K562 (cell line): Measurements from ENCODE around the gene DNAH8. TPM values are rescaled to one million over a fixed set of nuclear protein-coding genes. Genes with fewer than 3 reads are reported as not detected.

ENCODE experiments used
- ATAC-seq: fragments of 200-7000 bp; cut with Tn5 transposase; 3 replicates; pipeline ENCODE4 v1.9.1; 2020; ENCODE audit warnings: moderate library complexity
- BruUV-seq: library from RNA; stranded (reverse); fragments of 400-500 nt; replicated peaks from 2 replicates; lab custom pipeline; 2021; lab: Mats Ljungman, UMichigan
- CTCF ChIA-PET: fragments of 300-600 bp; formaldehyde crosslinking; extraction: SDS; loops from one replicate; lab custom pipeline; 2021; ENCODE audit warnings: low intra/inter-chr PET ratio; lab: Yijun Ruan, JAX
- POLR2A ChIA-PET: fragments of 300-600, 350-650 bp; sonication (Branson Sonifier 250); formaldehyde crosslinking; extraction: SDS; loops from one replicate; lab custom pipeline; 2021; ENCODE audit warnings: antibody characterized with exemption, inconsistent platforms; lab: Yijun Ruan, JAX
- DNase-seq, 4 experiments: peaks; one replicate each; pipeline versions ENCODE4 v3.0.0 to v3.0.0-alpha.2; 2011 to 2018; ENCODE audit warnings: low spot score in 3 of 4, mixed read lengths in 3 of 4; ENCODE audit errors: extremely low read depth in 1 of 4
- FAIRE-seq: peaks from 2 replicates; lab custom pipeline; 2011; peaks lifted over from hg19 to GRCh38; lab: Jason Lieb, UNC
- H2AFZ ChIP-seq: 2 replicates; pipeline ENCODE4 v1.6.0; 2011; ENCODE audit warnings: low read depth, low read length, control low read depth, inconsistent platforms
- H3K27ac ChIP-seq: fragments of 200-600 bp; 3 replicates; pipeline ENCODE4 v1.8.0; 2011; ENCODE audit warnings: low read depth, mild to moderate bottlenecking, control low read depth, inconsistent platforms, low read length, moderate library complexity, mixed read lengths; ENCODE audit errors: extremely low read depth
- H3K27me3 ChIP-seq, 2 experiments: fragments of 300-600 bp in 1 of 2; 2 replicates in 1 of 2; 3 replicates in 1 of 2; pipeline versions ENCODE4 v1.6.0 to v1.8.0; 2011; ENCODE audit warnings: inconsistent platforms in 2 of 2, low read length in 2 of 2, mild to moderate bottlenecking in 1 of 2, mixed read lengths in 1 of 2, moderate library complexity in 1 of 2; ENCODE audit not compliant: control insufficient read depth in 2 of 2, insufficient read depth in 2 of 2
- H3K36me3 ChIP-seq: fragments of 300-600 bp; 3 replicates; pipeline ENCODE4 v1.8.0; 2011; ENCODE audit warnings: mild to moderate bottlenecking, low read length, inconsistent platforms; ENCODE audit not compliant: control insufficient read depth, insufficient read depth
- H3K4me1 ChIP-seq, 2 experiments: fragments of 200-600 bp in 1 of 2; replicated peaks in 1 of 2; 2 replicates in 1 of 2; 3 replicates in 1 of 2; pipeline versions ENCODE4 v1.5.1 to v1.8.0; 2011; ENCODE audit warnings: inconsistent platforms in 2 of 2, low read length in 2 of 2, mild to moderate bottlenecking in 1 of 2, mixed read lengths in 1 of 2, moderate library complexity in 1 of 2; ENCODE audit not compliant: control insufficient read depth in 2 of 2, insufficient read depth in 2 of 2
- H3K4me2 ChIP-seq: 2 replicates; pipeline ENCODE4 v1.6.1; 2011; ENCODE audit warnings: low read length, control low read depth, inconsistent platforms, mixed read lengths; ENCODE audit not compliant: insufficient read depth
- H3K4me3 ChIP-seq: fragments of 200-600 bp; sonication (generic), shearing (Covaris generic); 2 replicates; pipeline ENCODE4 v1.5.1; 2016; ENCODE audit warnings: control low read depth, inconsistent platforms
- H3K79me2 ChIP-seq: fragments of 200-600 bp; 3 replicates; pipeline ENCODE4 v1.8.0; 2011; ENCODE audit warnings: low read length, inconsistent platforms; ENCODE audit not compliant: control insufficient read depth, insufficient read depth
- H3K9ac ChIP-seq, 2 experiments: 2 replicates each; pipeline versions ENCODE4 v1.6.0 to v1.6.1; 2011; ENCODE audit warnings: low read depth in 2 of 2, low read length in 2 of 2, control low read depth in 1 of 2, inconsistent platforms in 1 of 2, mild to moderate bottlenecking in 1 of 2, mixed read lengths in 1 of 2; ENCODE audit not compliant: insufficient read depth in 1 of 2
- H3K9me1 ChIP-seq: one replicate; pipeline ENCODE4 v1.6.0; 2011; ENCODE audit warnings: inconsistent platforms, mild to moderate bottlenecking, low read length, moderate library complexity; ENCODE audit not compliant: control insufficient read depth, insufficient read depth
- H3K9me3 ChIP-seq: replicated peaks from 2 replicates; pipeline ENCODE4 v1.5.1; 2011; ENCODE audit warnings: low read depth, low read length, inconsistent platforms; ENCODE audit not compliant: control insufficient read depth, insufficient read depth
- H4K20me1 ChIP-seq: replicated peaks from 2 replicates; pipeline ENCODE4 v1.6.1; 2011; ENCODE audit warnings: low read length, inconsistent platforms, mixed read lengths; ENCODE audit not compliant: control insufficient read depth, insufficient read depth
- BRD9 ChIP-seq: fragments of 450-650 bp; IDR thresholded peaks from 2 replicates; pipeline ENCODE4 v1.6.1; 2018; ENCODE audit warnings: low read depth; ENCODE audit not compliant: partially characterized antibody
- CAMTA2 ChIP-seq: fragments of 250-450 bp; sonication (Bioruptor Pico); conservative IDR thresholded peaks from 2 replicates; pipeline ENCODE4 v1.5.1; 2022
- CREBBP ChIP-seq: IDR thresholded peaks from one replicate; pipeline ENCODE4 v1.6.1; 2012; ENCODE audit warnings: low read depth, mild to moderate bottlenecking, control low read depth, inconsistent platforms, low read length
- EGR1 ChIP-seq: fragments of 450-650 bp; conservative IDR thresholded peaks from 2 replicates; pipeline ENCODE4 v1.6.1; 2017; ENCODE audit warnings: mild to moderate bottlenecking
- HDAC2 ChIP-seq: fragments of 450-650 bp; IDR thresholded peaks from 2 replicates; pipeline ENCODE4 v1.6.1; 2016; ENCODE audit warnings: mild to moderate bottlenecking
- HDAC3 ChIP-seq: fragments of 450-650 bp; IDR thresholded peaks from 2 replicates; pipeline ENCODE4 v1.6.1; 2018; ENCODE audit warnings: borderline replicate concordance, mild to moderate bottlenecking, moderate library complexity; ENCODE audit not compliant: partially characterized antibody
- PATZ1 ChIP-seq: fragments of 250-450 bp; sonication (Bioruptor Pico); IDR thresholded peaks from 2 replicates; pipeline ENCODE4 v1.5.0; 2020; ENCODE audit warnings: mild to moderate bottlenecking, borderline replicate concordance
- SMAD1 ChIP-seq: fragments of 150-350 bp; IDR thresholded peaks from 2 replicates; pipeline ENCODE4 v1.6.1; 2014; ENCODE audit warnings: low read length, low read depth; ENCODE audit not compliant: partially characterized antibody
- TFE3 ChIP-seq: fragments of 450-650 bp; formaldehyde crosslinking; IDR thresholded peaks from 2 replicates; pipeline ENCODE4 v1.4.0; 2020; ENCODE audit warnings: mild to moderate bottlenecking, mixed read lengths
- UBTF ChIP-seq, 2 experiments: IDR thresholded peaks; 2 replicates each; pipeline ENCODE4 v1.6.1; 2012; ENCODE audit warnings: improper control_type of control experiment in 2 of 2, low read depth in 2 of 2, low read length in 2 of 2, borderline replicate concordance in 1 of 2
- USF1 ChIP-seq: sonication (generic); formaldehyde crosslinking; IDR thresholded peaks from 2 replicates; pipeline ENCODE4 v1.9.0; 2022; ENCODE audit warnings: mild to moderate bottlenecking, missing genetic modification reagents
- ZBED1 ChIP-seq: IDR thresholded peaks from 2 replicates; pipeline ENCODE4 v1.6.1; 2014
- ZFP30 ChIP-seq: fragments of 250-450 bp; sonication (Bioruptor Pico); IDR thresholded peaks from 2 replicates; pipeline ENCODE4 v1.8.0; 2022; ENCODE audit warnings: moderate library complexity, mild to moderate bottlenecking, inconsistent platforms, borderline replicate concordance
- ZNF134 ChIP-seq: fragments of 250-450 bp; sonication (Bioruptor Pico); conservative IDR thresholded peaks from 2 replicates; pipeline ENCODE4 v1.4.0; 2020
- ZNF217 ChIP-seq: sonication (generic); formaldehyde crosslinking; IDR thresholded peaks from 2 replicates; pipeline ENCODE4 v1.8.0; 2022; ENCODE audit warnings: mild to moderate bottlenecking, missing genetic modification reagents
- WGBS: fragments of 100-300 bp; shearing (Covaris generic); methylation state at CpG from one replicate; pipeline ENCODE4 v1.1.6; 2016; ENCODE audit warnings: low coverage, mixed read lengths; ENCODE audit not compliant: insufficient coverage; ENCODE audit errors: missing lambda C conversion rate; 5-methylcytosine and 5-hydroxymethylcytosine counted together
- in situ Hi-C: fragments of 300-500 bp; cut with MboI; formaldehyde crosslinking; loops from 4 replicates; pipeline ENCODE4 v1.15.0; 2018; ENCODE audit warnings: inconsistent platforms, mixed read lengths
- intact Hi-C: fragments of 100-400 bp; cut with micrococcal nuclease; formaldehyde crosslinking; loops from 2 replicates; pipeline ENCODE4 v1.14.2; 2022
- polyA plus RNA-seq, 8 experiments: library from polyadenylated mRNA; depleted of rRNA in 4 of 8; stranded (reverse) in 5 of 8; unstranded in 3 of 8; fragments of >200 nt; fragmentation: Nextera tagmentation in 2 of 8; fragmentation: Illumina TruSeq in 1 of 8; extraction: Ambion mirVana in 2 of 8; extraction: Trizol in 1 of 8; gene quantifications; 2 replicates each; pipeline versions ENCODE4 v1.2.1 to v1.2.3, GENCODE V29; 2011 to 2014; ENCODE audit warnings: inconsistent platforms in 1 of 8, missing spikeins in 1 of 8
- total RNA-seq, 7 experiments: library from RNA; depleted of rRNA in 6 of 7; stranded (reverse); fragments of >200 nt in 6 of 7; fragmentation: Illumina TruSeq in 2 of 7; extraction: Trizol in 2 of 7; gene quantifications; 2 replicates each; pipeline versions ENCODE4 v1.2.1 to v1.2.3, GENCODE V29; 2011 to 2021; ENCODE audit warnings: low replicate concordance in 1 of 7
- TF ChIP-seq, protein P1 (sequence below): fragments of 450-650 bp; IDR thresholded peaks from one replicate; pipeline ENCODE4 v1.6.1; 2018; ENCODE audit warnings: mild to moderate bottlenecking, moderate library complexity; ENCODE audit not compliant: partially characterized antibody

Gene DNAH8
- total and polyA plus RNA-seq, 9 of the 15 experiments (the other 6 are each of a cell fraction or from before 2014, with no cell fraction given) = 1.2 to 4.2 (median 2.9) TPM

DNA sequence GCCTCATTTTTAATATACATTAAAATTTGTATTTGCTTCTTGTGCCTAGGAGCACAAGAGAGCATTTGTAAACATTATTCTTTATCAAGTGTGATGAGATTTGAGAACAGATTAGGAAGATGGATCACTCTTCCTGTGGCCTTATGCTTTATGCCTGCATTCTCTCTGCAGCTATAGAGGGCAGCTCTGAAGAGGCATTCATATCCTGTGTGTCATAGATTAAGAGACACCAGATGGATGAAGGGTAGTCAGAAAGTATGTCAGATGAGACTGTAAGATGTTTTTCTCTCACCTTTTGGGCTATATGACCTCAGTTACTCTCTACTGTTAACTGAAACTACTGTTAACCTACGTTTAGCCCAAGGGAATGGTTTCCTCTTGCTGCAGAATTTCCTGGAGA, 61.4 kb downstream of the DNAH8 start:
- DNase-seq (no peak), FAIRE-seq (no peak), ATAC-seq (no peak)
- no peak overlapping the region for H2AFZ ChIP-seq
- no peak overlapping the region for H3K9ac ChIP-seq
- in situ Hi-C loops = no loop called here
- POLR2A ChIA-PET = interaction anchor here (0.6 kb wide), 1 partner anchor 1158 kb away, joined by 3 read pairs; the partner anchor contains the start of gene MOCS1
- no peak overlapping the region for H3K4me2 ChIP-seq
- no peaks in the 10 kb centered on the region for H4K20me1 ChIP-seq
- BruUV-seq = no TSS peak
- H3K27me3 ChIP-seq = no peaks in the 10 kb centered on the region
- H3K4me3 ChIP-seq = no peak overlapping the region
- H3K9me3 ChIP-seq = no peaks in the 10 kb centered on the region
- H3K27ac ChIP-seq = no peak overlapping the region
- peaks cover 0 to 5% of the 10 kb centered on the region in 2 experiments; a peak in 2 of 5 replicates for H3K4me1 ChIP-seq
- CTCF ChIA-PET = no interaction called here
- intact Hi-C loops = no loop called here
- no peaks in the 10 kb centered on the region for H3K36me3 ChIP-seq
- no peaks in the 10 kb centered on the region for H3K9me1 ChIP-seq
- WGBS = 35% methylated on average over 1 of the region's 1 CpG
- H3K79me2 ChIP-seq = no peaks in the 10 kb centered on the region
- TF ChIP-seq, protein P1, sequence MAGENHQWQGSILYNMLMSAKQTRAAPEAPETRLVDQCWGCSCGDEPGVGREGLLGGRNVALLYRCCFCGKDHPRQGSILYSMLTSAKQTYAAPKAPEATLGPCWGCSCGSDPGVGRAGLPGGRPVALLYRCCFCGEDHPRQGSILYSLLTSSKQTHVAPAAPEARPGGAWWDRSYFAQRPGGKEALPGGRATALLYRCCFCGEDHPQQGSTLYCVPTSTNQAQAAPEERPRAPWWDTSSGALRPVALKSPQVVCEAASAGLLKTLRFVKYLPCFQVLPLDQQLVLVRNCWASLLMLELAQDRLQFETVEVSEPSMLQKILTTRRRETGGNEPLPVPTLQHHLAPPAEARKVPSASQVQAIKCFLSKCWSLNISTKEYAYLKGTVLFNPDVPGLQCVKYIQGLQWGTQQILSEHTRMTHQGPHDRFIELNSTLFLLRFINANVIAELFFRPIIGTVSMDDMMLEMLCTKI = no peak
- no peak for TF ChIP-seq UBTF (IDR thresholded peaks at IDR 0.05; ENCODE audit: borderline replicate concordance in 1 of 2, low read depth in 2 of 2, low read length in 2 of 2)
- TF ChIP-seq PATZ1 (CRISPR knock-in tag) = no peak
- no peak for TF ChIP-seq ZNF134 (CRISPR knock-in tag)
- TF ChIP-seq TFE3 = no peak
- TF ChIP-seq HDAC3 = no peak
- TF ChIP-seq CREBBP = no peak
- no peak for TF ChIP-seq USF1
- no peak for TF ChIP-seq ZFP30 (CRISPR knock-in tag)
- TF ChIP-seq SMAD1 = no peak
- no peak for TF ChIP-seq BRD9
- TF ChIP-seq ZNF217 = no peak
- no peak for TF ChIP-seq HDAC2
- TF ChIP-seq EGR1 = no peak
- TF ChIP-seq CAMTA2 (CRISPR knock-in tag) = no peak
- no peak for TF ChIP-seq ZBED1
